Measurements from ENCODE around the gene USP5. TPM values are rescaled to one million over a fixed set of nuclear protein-coding genes. Genes with fewer than 3 reads are reported as not detected.

The USP5 gene
- total RNA-seq, 2 experiments from 2014 or later, result 31.8 to 33.4 TPM

- ATAC-seq (ENCODE audit: poor library complexity) (no peak), DNase-seq (no peak)
- TF ChIP-seq, protein P1, sequence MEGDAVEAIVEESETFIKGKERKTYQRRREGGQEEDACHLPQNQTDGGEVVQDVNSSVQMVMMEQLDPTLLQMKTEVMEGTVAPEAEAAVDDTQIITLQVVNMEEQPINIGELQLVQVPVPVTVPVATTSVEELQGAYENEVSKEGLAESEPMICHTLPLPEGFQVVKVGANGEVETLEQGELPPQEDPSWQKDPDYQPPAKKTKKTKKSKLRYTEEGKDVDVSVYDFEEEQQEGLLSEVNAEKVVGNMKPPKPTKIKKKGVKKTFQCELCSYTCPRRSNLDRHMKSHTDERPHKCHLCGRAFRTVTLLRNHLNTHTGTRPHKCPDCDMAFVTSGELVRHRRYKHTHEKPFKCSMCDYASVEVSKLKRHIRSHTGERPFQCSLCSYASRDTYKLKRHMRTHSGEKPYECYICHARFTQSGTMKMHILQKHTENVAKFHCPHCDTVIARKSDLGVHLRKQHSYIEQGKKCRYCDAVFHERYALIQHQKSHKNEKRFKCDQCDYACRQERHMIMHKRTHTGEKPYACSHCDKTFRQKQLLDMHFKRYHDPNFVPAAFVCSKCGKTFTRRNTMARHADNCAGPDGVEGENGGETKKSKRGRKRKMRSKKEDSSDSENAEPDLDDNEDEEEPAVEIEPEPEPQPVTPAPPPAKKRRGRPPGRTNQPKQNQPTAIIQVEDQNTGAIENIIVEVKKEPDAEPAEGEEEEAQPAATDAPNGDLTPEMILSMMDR (IDR thresholded peaks at IDR 0.05), result no peak
- no peaks in the 10 kb centered on the region for H3K27me3 Mint-ChIP-seq
- peaks cover 13% of the 10 kb centered on the region for H3K4me1 Mint-ChIP-seq (ENCODE audit: low read depth)
- CTCF ChIA-PET, result interaction anchor here (1.5 kb wide), 1 partner anchor 22 kb away, joined by 7 read pairs; the partner anchor contains the start of gene SPSB2
- H3K27ac Mint-ChIP-seq, result no peak overlapping the region
- H3K27ac ChIP-seq (ENCODE audit: low read depth in 1 of 2, low read length in 2 of 2), result no peak overlapping the region
- POLR2A ChIA-PET, result no interaction called here
- intact Hi-C loops (cut with DNase I, micrococcal nuclease), result loop anchor here in 1 of 2 experiments (5.0 kb wide), 1 partner anchor 42 kb away; the partner anchor contains the start of genes CDCA3 and USP5
- peaks cover 18% of the 10 kb centered on the region for H3K4me1 ChIP-seq (ENCODE audit: insufficient read depth, low read length)
- no peak overlapping the region for H3K4me3 Mint-ChIP-seq
- no peaks in the 10 kb centered on the region for H3K36me3 ChIP-seq (ENCODE audit: insufficient read depth, low read length)
- H3K9me3 Mint-ChIP-seq, result no peaks in the 10 kb centered on the region
- H3K9me3 ChIP-seq (ENCODE audit: control insufficient read depth in 1 of 2, insufficient read depth in 1 of 2, low read length in 2 of 2), result no peaks in the 10 kb centered on the region
- H3K4me3 ChIP-seq (ENCODE audit: low read length), result no peak overlapping the region
- H3K27me3 ChIP-seq (ENCODE audit: control insufficient read depth in 1 of 2, insufficient read depth in 2 of 2, low read length in 2 of 2), result no peaks in the 10 kb centered on the region
- no peaks in the 10 kb centered on the region for H3K36me3 Mint-ChIP-seq (ENCODE audit: low read depth)
Observed at GRCh38 chr12:6894321-6894720, 42.4 kb downstream of the USP5 start.

- intact Hi-C loops (cut with DNase I, micrococcal nuclease), result no loop called here
- no peaks in the 10 kb centered on the region for H3K36me3 Mint-ChIP-seq (ENCODE audit: low read depth)
Observed at GRCh38 chr12:6896846-6897435, 45.0 kb downstream of the USP5 start.

GRCh38 chr12:6899427-6899826 lies 47.5 kb downstream of the USP5 start:
- H3K27me3 Mint-ChIP-seq, result no peaks in the 10 kb centered on the region
- DNase-seq, result no peak
- Histone ChIP-seq H3K27ac (ENCODE audit: low read depth in 1 of 2, low read length in 2 of 2) (no peak overlapping the region), H3K27me3 (ENCODE audit: control insufficient read depth in 1 of 2, insufficient read depth in 2 of 2, low read length in 2 of 2) (no peaks in the 10 kb centered on the region), H3K36me3 (ENCODE audit: insufficient read depth, low read length) (no peaks in the 10 kb centered on the region), H3K4me1 (ENCODE audit: insufficient read depth, low read length) (peaks cover 8% of the 10 kb centered on the region), H3K9me3 (ENCODE audit: control insufficient read depth in 1 of 2, insufficient read depth in 1 of 2, low read length in 2 of 2) (no peaks in the 10 kb centered on the region), H3K4me3 (ENCODE audit: low read length) (no peak overlapping the region)
- intact Hi-C loops (cut with DNase I, micrococcal nuclease), result no loop called here
- TF ChIP-seq, protein P1 (IDR thresholded peaks at IDR 0.05), result no peak
- no peak overlapping the region for H3K27ac Mint-ChIP-seq
- no peaks in the 10 kb centered on the region for H3K9me3 Mint-ChIP-seq
- H3K4me1 Mint-ChIP-seq (ENCODE audit: low read depth), result no peaks in the 10 kb centered on the region
- H3K36me3 Mint-ChIP-seq (ENCODE audit: low read depth), result no peaks in the 10 kb centered on the region
- ATAC-seq (ENCODE audit: poor library complexity), result no peak
- ChIA-PET CTCF (interaction anchor here (2.2 kb wide), 1 partner anchor 8 kb away, joined by 12 read pairs; no protein-coding TSS in a partner anchor), POLR2A (interaction anchor here (1.2 to 1.5 kb wide), 2 partner anchors 27 to 44 kb away, joined by 3 to 4 read pairs; partner anchors contain the start of genes C12orf57 and RNU7-1)
- no peak overlapping the region for H3K4me3 Mint-ChIP-seq

More at GRCh38 chr12:6896846-6897435, 45.0 kb downstream of the USP5 start:
- no peaks in the 10 kb centered on the region for H3K27me3 Mint-ChIP-seq
- POLR2A ChIA-PET, result no interaction called here
- TF ChIP-seq, protein P1 (IDR thresholded peaks at IDR 0.05), result no peak
- Histone ChIP-seq H3K36me3 (ENCODE audit: insufficient read depth, low read length) (no peaks in the 10 kb centered on the region), H3K4me1 (ENCODE audit: insufficient read depth, low read length) (peaks cover 5% of the 10 kb centered on the region), H3K9me3 (ENCODE audit: control insufficient read depth in 1 of 2, insufficient read depth in 1 of 2, low read length in 2 of 2) (no peaks in the 10 kb centered on the region), H3K27me3 (ENCODE audit: control insufficient read depth in 1 of 2, insufficient read depth in 2 of 2, low read length in 2 of 2) (no peaks in the 10 kb centered on the region), H3K27ac (ENCODE audit: low read depth in 1 of 2, low read length in 2 of 2) (no peak overlapping the region), H3K4me3 (ENCODE audit: low read length) (no peak overlapping the region)
- ATAC-seq (ENCODE audit: poor library complexity) (no peak), DNase-seq (no peak)
- H3K4me3 Mint-ChIP-seq, result no peak overlapping the region
- no peaks in the 10 kb centered on the region for H3K4me1 Mint-ChIP-seq (ENCODE audit: low read depth)
- CTCF ChIA-PET, result no interaction called here
- no peaks in the 10 kb centered on the region for H3K9me3 Mint-ChIP-seq
- H3K27ac Mint-ChIP-seq, result no peak overlapping the region
